ENCODE data around the gene PARD3B.

The PARD3B gene

DNA sequence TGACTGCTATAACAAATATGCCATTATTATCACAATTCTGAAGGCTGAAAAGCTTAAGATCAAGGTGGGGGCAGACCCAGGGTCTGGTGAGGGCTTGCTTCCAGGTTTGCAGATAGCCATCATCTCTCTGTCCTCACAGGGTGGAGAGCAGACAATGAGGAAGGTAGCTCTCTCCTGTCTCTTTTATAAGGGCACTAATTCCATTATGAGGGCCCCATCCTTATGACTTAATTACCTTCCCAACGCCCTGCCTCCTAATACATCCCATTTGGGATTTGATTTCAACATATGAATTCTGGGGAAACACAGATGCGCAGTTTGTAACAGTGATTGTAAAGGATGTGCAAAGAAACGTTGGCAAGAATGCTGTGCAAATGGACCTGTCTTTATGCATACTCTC, 44.8 kb downstream of the PARD3B start:
- DNase-seq = no peak

DNA sequence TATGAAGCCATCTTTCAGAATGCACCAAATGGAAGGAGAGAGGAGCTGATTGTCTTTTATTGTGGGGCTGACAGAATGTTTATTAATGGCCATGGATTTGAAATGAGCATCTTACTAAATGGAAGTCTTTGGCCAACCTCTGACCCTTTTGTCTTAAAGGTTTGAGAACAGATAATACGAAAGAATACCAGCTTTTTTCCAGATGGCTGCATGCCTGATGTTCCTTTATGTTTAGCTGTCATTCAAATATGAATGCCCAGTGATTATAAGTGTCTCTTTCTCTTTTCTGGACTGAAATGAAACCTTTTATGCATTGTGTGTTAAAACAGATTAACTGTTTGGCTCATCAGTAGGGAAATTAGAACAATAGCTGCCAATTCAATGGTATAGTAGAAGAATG, 46.0 kb downstream of the PARD3B start:
- DNase-seq = no peak

DNA sequence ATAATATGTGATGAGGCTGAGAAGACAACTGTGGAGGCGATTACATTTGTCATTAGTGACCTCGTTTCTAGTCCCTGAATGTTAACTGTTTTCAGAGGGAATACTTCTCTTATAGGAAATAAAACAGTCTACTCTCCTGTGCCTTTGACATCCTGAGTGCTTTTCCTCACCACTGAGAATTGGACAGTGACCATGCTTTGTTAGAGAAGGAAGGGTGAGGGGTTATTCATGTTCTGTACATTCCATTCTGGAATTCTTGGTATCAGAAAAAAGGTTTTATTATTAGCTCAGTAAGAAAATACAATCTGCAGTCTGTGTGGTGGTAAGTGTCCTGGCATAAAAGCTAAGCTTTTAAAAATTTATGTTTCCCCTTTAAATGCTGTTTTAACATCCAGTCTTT, 58.8 kb downstream of the PARD3B start:
- no peak for DNase-seq

DNA sequence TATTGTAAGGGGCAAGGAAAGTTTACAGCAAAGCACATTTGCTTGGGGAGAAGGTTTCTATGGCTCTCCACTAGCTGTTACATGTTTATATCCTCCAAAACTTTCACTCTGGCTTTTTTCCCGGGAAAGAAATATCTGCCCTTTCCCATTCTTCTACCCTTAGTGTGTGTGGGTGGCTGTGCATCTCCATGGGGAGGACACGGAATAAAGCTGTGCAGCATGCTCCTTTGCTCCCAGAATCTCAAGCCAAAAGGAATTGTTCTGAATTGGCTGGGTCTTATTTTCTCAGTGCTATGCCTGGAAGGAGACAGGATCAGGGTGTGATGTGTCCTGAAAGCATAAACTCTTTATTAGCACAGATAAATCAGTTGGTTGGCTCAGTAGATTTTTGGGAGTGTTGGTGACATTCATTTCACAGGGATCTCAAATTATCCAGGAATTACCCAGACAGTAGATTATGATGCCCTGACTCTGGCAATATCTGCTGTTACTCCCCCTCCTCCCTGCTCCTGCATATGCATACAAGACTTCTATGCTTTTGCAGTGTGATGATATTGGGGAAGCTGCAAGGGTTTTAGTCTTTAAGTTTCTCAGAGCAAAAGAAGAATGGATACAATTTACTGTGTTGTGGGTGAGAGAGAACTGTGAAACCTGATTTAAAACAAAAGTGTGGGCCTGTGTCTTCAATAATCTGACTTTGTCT, 63.1 kb downstream of the PARD3B start:
- no peak for DNase-seq

DNA sequence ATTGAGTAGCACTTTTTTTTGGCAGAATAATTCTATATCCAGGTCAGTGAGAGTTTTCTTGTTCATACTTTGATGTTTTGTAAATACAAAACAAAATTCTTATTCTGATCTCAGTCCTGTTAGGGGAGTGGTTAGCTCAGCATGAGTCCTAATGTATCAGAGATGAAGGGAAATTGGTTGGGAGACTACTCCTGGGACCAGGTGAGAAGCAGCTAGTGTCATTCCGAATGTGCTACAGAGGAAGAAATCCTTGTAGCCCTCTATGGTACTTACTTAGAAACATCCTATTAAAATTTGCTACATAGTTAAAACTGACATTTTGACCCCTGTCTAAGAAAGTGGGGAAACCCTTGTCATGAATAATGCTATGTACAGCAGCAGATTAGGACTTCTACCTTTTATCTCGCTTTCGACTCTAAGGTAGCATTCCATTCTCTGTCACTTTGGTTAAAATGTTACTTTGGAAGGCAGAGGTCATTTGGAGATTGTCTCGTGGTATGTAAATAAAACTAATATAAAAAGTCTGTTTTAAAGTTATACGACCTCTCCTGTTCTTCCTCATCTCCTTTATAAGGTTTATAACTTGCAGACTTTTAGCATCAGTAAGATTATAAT, 65.8 kb downstream of the PARD3B start:
- DNase-seq = no peak

DNA sequence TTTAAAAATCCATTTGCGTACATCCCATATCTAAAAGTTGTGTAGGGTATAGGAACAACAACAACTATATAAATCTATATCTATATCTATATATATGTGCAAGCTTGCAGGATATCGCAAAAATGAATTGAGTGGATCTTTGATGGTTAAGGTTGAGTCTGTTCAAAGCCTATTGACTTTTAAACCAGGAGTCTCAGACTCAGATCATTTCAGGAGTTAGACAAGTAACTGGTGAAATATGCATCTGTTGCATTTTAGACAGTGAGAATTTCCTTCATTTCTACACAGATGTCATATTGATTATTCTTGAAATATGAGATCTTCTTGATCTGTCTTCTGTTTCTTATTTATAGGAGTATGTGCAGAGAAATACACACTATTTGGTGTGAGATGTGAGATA, 66.5 kb downstream of the PARD3B start:
- DNase-seq = no peak

DNA sequence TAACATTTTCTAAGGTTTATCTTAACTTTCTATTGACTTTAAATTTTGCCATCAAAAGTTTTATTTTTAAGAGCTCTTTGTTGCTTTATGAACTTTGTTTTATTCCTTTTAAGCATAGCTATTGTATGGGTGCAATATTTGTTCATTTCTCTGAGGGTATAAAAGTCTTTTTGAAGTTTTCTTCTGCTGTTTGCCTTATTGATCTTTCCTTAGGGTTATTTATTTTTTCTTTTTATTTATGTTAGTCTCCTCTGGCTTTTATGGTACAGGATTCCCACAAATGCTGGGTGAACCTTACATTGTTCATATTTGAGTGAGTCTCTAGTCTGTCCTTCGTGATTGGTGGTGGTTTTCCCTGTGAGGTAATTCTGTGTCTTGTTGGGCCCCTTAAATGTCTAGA, 68.4 kb downstream of the PARD3B start:
- no peak for DNase-seq

DNA sequence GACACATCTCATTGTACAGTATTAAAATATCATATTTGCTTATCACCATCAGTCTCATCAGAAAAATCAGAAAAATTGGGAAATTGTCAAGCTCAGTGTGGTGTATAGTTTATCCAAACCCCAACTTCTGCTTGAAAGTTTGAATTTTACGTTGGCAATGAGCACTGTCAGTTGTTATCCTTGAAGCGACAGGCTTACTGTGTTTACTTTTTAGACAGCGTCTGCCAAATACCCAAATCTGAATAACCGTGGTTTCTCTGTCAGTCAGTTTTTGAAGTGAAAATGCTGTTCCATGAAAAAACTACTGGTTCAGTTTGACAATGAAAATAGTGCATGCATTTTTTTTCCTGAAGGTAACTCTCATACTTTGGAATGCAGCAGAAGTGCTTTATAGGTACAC, 70.2 kb downstream of the PARD3B start:
- DNase-seq = no peak

DNA sequence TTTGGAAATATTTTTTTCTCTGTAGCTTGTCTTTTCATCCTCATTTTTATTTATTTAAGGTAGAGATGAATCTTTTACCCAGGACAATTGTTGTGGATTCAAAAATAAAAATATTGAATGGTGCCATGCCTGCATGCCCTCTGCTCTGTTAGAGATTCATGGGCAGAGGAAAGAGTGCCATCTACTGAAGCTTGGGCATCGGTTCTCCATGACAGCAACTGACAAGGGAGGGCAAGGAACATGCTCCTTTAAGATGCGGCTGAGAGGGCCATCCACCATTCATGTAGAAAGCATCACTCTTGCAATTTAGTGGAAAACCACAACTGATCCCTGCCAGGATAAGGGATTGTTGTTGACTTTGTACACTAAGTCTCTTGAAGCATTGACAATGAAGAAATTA, 79.9 kb downstream of the PARD3B start:
- no peak for DNase-seq

DNA sequence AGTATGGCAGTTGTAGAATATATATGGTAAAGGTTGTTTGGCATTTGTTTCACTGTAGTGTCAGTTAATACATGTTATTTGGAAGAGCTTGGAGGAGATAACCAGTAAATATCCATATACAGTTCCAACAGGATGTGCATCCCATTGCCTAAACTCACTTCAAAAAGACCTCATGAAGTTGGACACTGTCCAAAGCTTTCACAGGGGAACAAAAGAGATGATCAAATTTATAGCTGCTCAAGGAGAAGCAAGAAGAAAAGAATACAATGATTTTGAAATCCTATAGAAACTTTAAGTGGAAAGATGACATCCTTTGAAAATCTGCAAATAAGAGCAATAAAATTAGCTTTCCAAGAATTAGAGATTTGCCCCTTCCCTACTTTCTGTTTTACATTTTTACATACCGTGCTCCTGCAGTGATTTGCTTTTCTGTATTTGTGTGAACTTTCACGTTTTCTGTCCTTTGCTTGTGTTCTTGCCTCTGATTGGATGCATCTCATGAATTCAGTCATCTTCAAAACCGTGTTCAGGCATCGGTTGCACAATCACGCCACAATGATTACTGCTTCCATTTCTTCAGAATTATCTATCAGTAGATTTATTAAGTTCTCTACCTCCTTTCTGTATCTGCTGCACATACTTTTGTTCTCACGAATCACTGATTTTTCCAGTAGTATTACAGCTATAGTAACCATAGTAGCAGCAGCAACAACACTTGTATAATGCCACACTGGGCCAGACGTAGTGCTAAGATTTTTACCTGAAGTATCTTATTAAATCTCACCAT, 83.8 kb downstream of the PARD3B start:
- DNase-seq = no peak

DNA sequence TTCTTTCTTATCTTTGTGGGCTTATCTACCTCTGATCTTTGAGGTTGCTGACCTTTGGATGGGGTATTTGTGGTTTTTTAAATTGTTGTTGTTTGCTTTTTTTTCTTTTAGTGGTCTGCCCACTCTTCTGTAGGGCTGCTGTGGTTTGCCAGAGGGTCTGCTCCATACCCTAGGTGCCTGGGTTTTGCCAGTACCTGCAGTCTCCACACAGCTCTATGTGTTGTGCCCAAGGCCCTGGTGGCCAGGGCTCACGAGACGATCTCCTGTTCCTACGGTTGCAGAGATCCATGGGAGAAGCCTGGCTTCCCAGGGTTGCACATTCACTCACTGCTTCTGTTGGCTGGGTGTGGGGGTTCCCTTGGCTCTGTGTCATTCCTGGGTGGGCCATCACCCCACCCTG, 87.1 kb downstream of the PARD3B start:
- no peak for DNase-seq

DNA sequence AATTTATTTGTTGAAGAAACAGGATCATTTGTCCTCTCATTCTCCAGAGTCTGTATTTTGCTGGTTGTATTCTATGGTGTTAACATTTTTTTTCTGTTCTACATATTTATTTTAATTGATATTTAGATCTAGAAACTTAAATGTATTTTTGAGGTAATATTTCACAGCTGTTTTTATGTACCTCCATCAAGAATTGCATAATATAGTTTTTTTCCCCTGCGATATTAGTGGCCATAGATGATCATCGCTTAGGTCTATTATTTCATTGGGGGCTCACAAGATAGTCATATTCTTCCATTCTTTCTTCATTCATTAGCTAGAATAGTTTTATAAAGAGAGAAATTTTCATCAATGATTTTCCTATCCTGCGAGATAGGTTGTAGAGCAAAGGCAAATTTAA, 89.3 kb downstream of the PARD3B start:
- DNase-seq = no peak

DNA sequence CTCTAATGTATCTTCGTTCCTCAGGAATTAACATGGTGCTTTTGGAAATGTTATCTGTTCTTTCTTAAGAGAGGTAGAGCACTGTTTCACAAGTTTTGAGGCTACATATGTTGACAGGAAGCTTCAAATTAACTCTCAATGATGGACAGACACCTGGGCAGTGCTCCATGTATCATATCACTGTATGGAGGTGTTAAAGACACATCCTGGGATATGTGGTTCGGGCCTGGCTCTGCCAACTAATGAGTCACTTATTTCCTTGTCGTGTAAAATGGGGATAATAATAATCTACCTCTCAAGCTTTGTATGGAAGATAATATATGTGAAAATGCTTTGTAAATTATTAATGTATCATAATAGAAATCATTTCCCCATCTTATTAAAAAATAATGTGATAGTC, 90.2 kb downstream of the PARD3B start:
- no peak for DNase-seq

DNA sequence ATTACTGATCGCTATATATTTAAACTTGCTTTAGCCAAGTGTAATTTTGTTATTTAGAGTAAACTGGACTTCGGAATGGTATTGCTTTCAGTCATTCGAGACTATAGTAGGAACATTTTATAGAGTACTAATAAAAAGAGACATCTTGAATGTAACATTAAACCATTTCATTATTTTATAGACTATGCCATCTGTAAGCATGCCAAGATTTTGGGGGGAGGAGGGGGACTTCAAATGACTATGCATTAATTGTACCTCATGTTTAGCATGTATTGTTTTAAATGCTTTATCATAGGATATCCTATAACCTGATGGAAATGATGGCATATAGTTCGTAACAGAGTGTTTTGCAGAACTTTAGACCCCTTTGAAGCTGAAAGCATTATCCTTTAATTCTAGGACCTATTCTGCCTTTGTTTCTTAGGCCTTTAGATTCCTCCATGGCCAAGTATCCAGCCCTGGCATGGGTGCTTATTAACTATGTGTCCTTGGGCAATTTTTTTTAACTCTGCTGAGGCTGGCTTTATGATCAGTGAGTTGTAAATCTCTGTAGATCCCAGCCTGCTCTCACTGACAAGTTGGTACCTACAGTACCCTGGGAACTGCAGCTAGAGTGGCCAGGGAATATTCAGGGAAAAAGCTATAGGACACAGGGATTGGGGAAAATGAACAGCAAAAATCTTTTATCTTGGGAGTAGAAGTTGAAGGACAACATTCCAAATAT, 93.4 kb downstream of the PARD3B start:
- no peak for DNase-seq

DNA sequence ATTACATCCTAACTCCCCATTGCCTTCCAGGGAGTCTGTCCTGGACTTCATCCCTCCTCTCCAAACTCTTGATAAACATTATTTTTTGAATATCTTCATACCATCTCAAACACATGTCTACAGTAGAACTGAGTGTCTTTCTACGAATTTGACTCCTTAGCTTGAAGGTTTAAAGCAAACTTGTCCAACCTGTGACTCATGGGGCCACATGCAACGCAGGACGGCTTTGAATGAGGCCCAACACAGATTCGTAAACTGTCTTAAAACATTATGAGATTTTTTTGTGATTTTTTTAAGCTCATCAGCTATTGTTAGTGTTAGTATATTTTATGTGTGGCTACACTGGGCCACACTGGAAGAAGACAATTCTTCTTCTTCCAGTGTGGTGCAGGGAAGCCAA, 98.1 kb downstream of the PARD3B start:
- DNase-seq = no peak

DNA sequence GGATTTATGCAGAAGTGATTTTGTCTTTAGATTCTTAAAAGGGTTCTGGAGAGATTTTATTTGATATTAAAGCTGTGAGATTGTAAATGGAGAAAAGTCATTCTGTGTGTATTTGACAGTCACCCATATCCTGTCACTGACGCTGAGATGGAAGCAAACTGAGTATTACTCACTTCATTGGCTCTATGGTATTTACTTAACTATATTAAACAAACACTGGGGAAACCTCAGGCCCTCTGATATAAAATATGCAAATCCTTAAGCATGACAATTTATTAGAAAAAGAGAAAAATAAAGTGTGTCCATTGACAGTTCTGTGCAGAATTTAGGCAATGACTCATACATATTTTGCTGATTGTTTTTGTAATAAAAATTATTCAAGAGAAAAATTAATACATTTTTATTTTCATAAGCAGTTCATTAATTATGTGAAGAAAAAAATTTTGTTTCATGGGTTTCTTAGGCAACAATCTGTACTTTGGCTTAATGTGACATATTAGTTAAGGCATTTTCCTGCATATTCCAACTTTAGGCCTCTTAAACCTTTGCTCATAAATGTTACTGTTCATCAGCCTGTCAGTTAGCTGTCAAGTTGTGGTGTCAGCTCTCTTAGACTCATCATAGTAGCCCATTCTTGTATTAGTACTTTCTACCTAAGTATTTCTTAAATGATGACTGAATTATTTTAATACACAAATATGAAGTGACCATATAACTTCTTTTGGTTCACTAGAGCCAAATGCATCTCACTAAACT, 99.9 kb downstream of the PARD3B start:
- no peak for DNase-seq

DNA sequence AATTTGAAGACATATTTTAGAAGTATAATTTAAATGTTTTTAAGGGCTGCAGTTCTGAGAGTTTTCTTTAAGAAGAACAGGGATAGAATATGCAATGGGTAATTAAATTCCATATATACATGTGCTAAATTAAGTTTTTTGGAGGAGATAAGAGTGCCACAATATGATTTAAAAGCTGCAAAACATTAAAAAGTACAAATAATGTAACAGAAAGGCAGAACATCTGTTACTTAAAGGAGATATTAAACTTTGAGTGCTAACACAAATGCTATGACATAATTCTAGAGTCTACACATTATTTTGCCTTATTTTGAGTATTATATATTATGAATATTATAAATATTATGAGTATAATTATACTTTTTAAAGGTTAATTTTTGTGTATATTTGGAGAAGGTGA, 102.4 kb downstream of the PARD3B start:
- DNase-seq = no peak

DNA sequence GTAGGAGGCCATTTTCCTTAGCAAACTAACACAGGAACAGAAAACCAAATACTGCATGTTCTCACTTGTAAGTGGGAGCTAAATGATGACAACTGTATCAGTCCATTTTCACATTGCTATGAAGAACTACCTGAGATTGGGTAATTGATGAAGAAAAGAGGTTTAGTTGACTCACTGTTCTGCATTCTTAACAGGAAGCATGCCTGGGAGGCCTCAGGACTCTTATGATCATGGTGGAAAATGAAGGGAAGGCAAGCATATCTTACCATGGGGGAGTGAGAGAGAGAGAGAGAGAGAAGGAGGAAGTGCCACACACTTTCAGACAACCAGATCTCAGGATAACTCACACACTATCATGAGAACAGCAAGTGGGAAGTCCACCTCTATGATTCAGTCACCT, 105.3 kb downstream of the PARD3B start:
- DNase-seq = no peak

DNA sequence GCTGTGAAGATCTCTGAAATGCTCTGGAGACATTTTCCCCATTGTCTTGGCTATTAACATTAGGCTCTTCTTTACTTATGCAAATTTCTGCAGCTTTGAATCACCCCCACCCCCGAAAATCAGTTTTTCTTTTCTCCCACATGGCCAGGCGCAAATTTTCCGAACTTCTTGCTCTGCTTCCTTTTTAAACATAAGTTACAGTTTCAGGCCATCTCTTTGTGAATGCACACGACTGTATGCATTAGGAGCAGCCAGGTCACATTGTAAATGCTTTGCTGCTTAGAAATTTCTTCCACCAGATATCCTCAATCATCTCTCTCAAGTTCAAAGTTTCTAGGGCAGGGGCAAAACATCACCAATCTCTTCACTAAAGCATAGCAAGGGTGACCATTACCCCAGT, 106.8 kb downstream of the PARD3B start:
- no peak for DNase-seq

DNA sequence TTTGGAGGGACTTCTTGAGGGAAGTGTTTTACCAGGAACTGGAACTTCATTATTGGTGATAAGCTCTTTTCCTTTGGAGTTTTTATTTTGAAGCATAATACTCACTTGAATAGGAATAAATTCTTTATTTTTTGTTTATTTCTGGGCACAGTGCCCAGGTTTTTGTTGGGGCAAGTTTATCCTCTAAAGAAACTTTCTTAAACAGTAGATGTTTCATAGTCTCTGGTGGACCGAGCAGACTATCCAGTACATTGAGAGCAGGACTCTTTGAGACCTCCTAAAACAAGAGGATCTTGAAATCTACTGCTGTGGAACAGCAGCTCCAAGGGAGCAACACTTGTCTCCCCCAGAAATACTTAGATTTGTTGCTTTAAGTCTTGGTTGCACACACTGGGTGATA, 109.4 kb downstream of the PARD3B start:
- DNase-seq = no peak

DNA sequence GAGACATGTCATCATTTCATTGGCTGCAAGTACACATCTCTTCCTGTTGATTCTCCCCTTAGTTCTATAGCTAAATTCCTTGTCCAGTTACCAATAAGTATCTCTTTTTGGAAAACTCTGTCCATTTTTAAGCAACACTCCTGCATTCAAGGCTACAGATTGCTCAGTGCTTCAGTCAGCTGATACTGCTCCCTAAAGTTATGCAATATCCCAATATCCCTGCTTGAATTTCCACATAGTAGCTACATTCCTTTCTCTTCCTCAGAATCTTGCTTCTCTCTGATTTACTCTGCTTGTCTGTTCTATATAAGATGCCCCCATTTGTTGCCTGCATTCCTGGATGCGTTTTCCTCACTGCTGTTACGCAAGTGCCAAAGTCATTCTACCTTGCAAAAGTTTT, 109.8 kb downstream of the PARD3B start:
- no peak for DNase-seq

DNA sequence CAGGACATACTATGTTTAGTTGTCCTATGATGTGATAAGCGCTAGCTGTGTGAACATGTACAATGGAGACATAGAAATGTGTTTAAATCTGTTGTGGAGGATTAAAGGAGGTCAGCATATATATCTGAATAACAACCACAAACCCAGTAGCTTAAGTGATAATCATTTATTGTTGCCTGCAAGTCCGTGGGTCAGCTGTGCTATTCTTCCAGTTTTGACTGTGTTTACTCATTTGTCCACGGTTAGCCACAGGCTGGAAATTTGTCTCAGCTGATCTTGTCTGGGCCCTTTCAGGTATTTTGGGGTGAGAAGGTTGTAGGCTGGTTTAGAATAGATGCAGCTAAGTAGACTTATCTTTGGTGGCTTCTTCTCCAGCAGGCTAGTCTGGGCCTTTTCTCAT, 110.4 kb downstream of the PARD3B start:
- DNase-seq = no peak

DNA sequence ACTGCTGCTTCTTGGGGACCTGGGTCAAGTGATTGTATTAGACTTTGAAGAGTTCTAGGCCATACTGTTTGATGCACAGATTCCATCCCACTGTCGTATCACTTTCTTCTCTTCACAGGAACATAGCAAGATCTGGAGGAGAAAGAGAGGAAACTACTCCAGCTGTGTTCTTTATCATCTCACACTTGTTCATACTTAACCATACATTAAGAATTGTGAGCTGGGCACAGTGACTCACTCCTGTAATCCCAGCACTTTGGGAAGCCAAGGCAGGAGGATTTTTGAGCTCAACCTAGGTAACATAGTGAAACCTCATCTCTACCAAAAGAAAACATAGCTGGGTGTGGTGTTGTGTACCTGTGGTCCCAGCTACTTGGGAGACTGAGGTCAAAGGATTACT, 111.7 kb downstream of the PARD3B start:
- no peak for DNase-seq
